ENCODE measurements around the gene LHFPL3.

The LHFPL3 gene

GRCh38 chr7:104814671-104815400, 486.4 kb downstream of the LHFPL3 start:
- no peak for DNase-seq (ENCODE audit: low read depth, low spot score)
- no peak overlapping the region for H3K4me3 ChIP-seq (ENCODE audit: low read length)

- H3K4me3 ChIP-seq (ENCODE audit: low read length), result no peak overlapping the region
- no peak for DNase-seq (ENCODE audit: low read depth, low spot score)
Observed at GRCh38 chr7:104816537-104816936, 488.1 kb downstream of the LHFPL3 start.

- DNase-seq (ENCODE audit: low read depth, low spot score), result no peak
- H3K4me3 ChIP-seq (ENCODE audit: low read length), result no peak overlapping the region
Observed at GRCh38 chr7:104818961-104819880, 490.8 kb downstream of the LHFPL3 start.

GRCh38 chr7:104820836-104821535, 492.6 kb downstream of the LHFPL3 start:
- DNase-seq (ENCODE audit: low read depth, low spot score), result no peak
- no peak overlapping the region for H3K4me3 ChIP-seq (ENCODE audit: low read length)

GRCh38 chr7:104823177-104823576, 494.8 kb downstream of the LHFPL3 start:
- DNase-seq (ENCODE audit: low read depth, low spot score), result no peak
- H3K4me3 ChIP-seq (ENCODE audit: low read length), result no peak overlapping the region

- H3K4me3 ChIP-seq (ENCODE audit: low read length), result no peak overlapping the region
- no peak for DNase-seq (ENCODE audit: low read depth, low spot score)
Observed at GRCh38 chr7:104825099-104825498, 496.7 kb downstream of the LHFPL3 start.

GRCh38 chr7:104826135-104826534, 497.7 kb downstream of the LHFPL3 start:
- DNase-seq (ENCODE audit: low read depth, low spot score), result no peak

GRCh38 chr7:104836976-104837375, 508.6 kb downstream of the LHFPL3 start:
- no peak overlapping the region for H3K4me3 ChIP-seq (ENCODE audit: low read length)
- DNase-seq (ENCODE audit: low read depth, low spot score), result no peak

More at GRCh38 chr7:104826135-104826534, 497.7 kb downstream of the LHFPL3 start:
- no peak overlapping the region for H3K4me3 ChIP-seq (ENCODE audit: low read length)

GRCh38 chr7:104838537-104839299, 510.3 kb downstream of the LHFPL3 start:
- H3K4me3 ChIP-seq (ENCODE audit: low read length), result no peak overlapping the region

GRCh38 chr7:104839842-104840241, 511.4 kb downstream of the LHFPL3 start:
- H3K4me3 ChIP-seq (ENCODE audit: low read length), result no peak overlapping the region
- DNase-seq (ENCODE audit: low read depth, low spot score), result no peak

More at GRCh38 chr7:104838537-104839299, 510.3 kb downstream of the LHFPL3 start:
- DNase-seq (ENCODE audit: low read depth, low spot score), result no peak

GRCh38 chr7:104841798-104842197, 513.4 kb downstream of the LHFPL3 start:
- no peak for DNase-seq (ENCODE audit: low read depth, low spot score)

GRCh38 chr7:104843198-104843597, 514.8 kb downstream of the LHFPL3 start:
- no peak overlapping the region for H3K4me3 ChIP-seq (ENCODE audit: low read length)
- DNase-seq (ENCODE audit: low read depth, low spot score), result no peak

More at GRCh38 chr7:104841798-104842197, 513.4 kb downstream of the LHFPL3 start:
- no peak overlapping the region for H3K4me3 ChIP-seq (ENCODE audit: low read length)

- DNase-seq (ENCODE audit: low read depth, low spot score), result no peak
- H3K4me3 ChIP-seq (ENCODE audit: low read length), result no peak overlapping the region
Observed at GRCh38 chr7:104845557-104845956, 517.2 kb downstream of the LHFPL3 start.

GRCh38 chr7:104846731-104847130, 518.3 kb downstream of the LHFPL3 start:
- DNase-seq (ENCODE audit: low read depth, low spot score), result no peak

GRCh38 chr7:104848138-104848990, 520.0 kb downstream of the LHFPL3 start:
- H3K4me3 ChIP-seq (ENCODE audit: low read length), result no peak overlapping the region
- peak; percentile 28 for DNase-seq (ENCODE audit: low read depth, low spot score)

More at GRCh38 chr7:104846731-104847130, 518.3 kb downstream of the LHFPL3 start:
- no peak overlapping the region for H3K4me3 ChIP-seq (ENCODE audit: low read length)

GRCh38 chr7:104850374-104850773, 522.0 kb downstream of the LHFPL3 start:
- H3K4me3 ChIP-seq (ENCODE audit: low read length), result no peak overlapping the region
- DNase-seq (ENCODE audit: low read depth, low spot score), result no peak

- H3K4me3 ChIP-seq (ENCODE audit: low read length), result no peak overlapping the region
- no peak for DNase-seq (ENCODE audit: low read depth, low spot score)
Observed at GRCh38 chr7:104851268-104851667, 522.9 kb downstream of the LHFPL3 start.

- H3K4me3 ChIP-seq (ENCODE audit: low read length), result no peak overlapping the region
- DNase-seq (ENCODE audit: low read depth, low spot score), result no peak
Observed at GRCh38 chr7:104852386-104852785, 524.0 kb downstream of the LHFPL3 start.
